HEK293 (cell line): ENCODE results near the gene MYOZ1.

ENCODE experiments used
- CTCF ChIA-PET: fragments of 350-600 bp; formaldehyde crosslinking; extraction: SDS; loops from one replicate; lab custom pipeline; 2021; ENCODE audit warnings: antibody characterized with exemption; lab: Yijun Ruan, JAX
- POLR2A ChIA-PET: fragments of 300-600 bp; formaldehyde crosslinking; extraction: SDS; loops from one replicate; lab custom pipeline; 2020; ENCODE audit warnings: antibody characterized with exemption, inconsistent platforms; lab: Yijun Ruan, JAX
- H3K27ac ChIP-seq: fragments of 200-500 bp; sonication (Bioruptor generic); 2 replicates; pipeline ENCODE4 v1.5.1; 2014; ENCODE audit warnings: low read depth, low read length, control low read depth, inconsistent platforms; ENCODE audit errors: extremely low read depth
- H3K36me3 ChIP-seq, 2 experiments: fragments of 200-500 bp in 1 of 2; sonication (Bioruptor generic) in 1 of 2; 1 replicate in 1 of 2; 2 replicates in 1 of 2; pipeline ENCODE4 v1.5.1; 2014 to 2017; ENCODE audit warnings: inconsistent platforms in 2 of 2, low read length in 2 of 2; ENCODE audit not compliant: control insufficient read depth in 2 of 2, insufficient read depth in 1 of 2
- H3K4me1 ChIP-seq: fragments of 200-500 bp; sonication (Bioruptor generic); 2 replicates; pipeline ENCODE4 v1.5.1; 2014; ENCODE audit warnings: mild to moderate bottlenecking, low read length, inconsistent platforms; ENCODE audit not compliant: control insufficient read depth, insufficient read depth
- H3K4me3 ChIP-seq: 2 replicates; pipeline ENCODE4 v1.5.1; 2011; ENCODE audit warnings: low read depth, mild to moderate bottlenecking, control low read depth, low read length, moderate library complexity
- H3K9me3 ChIP-seq: fragments of 200-500 bp; sonication (Bioruptor generic); 2 replicates; pipeline ENCODE4 v1.5.1; 2014; ENCODE audit warnings: low read depth, low read length, inconsistent platforms; ENCODE audit not compliant: control insufficient read depth, insufficient read depth
- EGR2 ChIP-seq: fragments of 450-650 bp; formaldehyde crosslinking; IDR thresholded peaks from 2 replicates; pipeline ENCODE4 v1.5.1; 2016; ENCODE audit warnings: low read depth, missing biosample characterization, missing genetic modification characterization
- IKZF3 ChIP-seq: fragments of 450-650 bp; IDR thresholded peaks from 2 replicates; pipeline ENCODE4 v1.5.0; 2018; ENCODE audit warnings: missing biosample characterization, mild to moderate bottlenecking, missing genetic modification characterization, moderate library complexity
- KLF7 ChIP-seq: fragments of 450-650 bp; formaldehyde crosslinking; IDR thresholded peaks from 2 replicates; pipeline ENCODE4 v1.5.1; 2016; ENCODE audit warnings: missing biosample characterization, missing genetic modification characterization, borderline replicate concordance
- PRDM10 ChIP-seq: fragments of 450-650 bp; formaldehyde crosslinking; IDR thresholded peaks from 2 replicates; pipeline ENCODE4 v1.5.1; 2016; ENCODE audit warnings: missing biosample characterization, missing genetic modification characterization
- TRIM28 ChIP-seq: IDR thresholded peaks from 2 replicates; pipeline ENCODE4 v1.6.1; 2011; ENCODE audit warnings: low read length, control low read depth, borderline replicate concordance
- ZBTB20 ChIP-seq: fragments of 450-650 bp; formaldehyde crosslinking; IDR thresholded peaks from 2 replicates; pipeline ENCODE4 v1.5.1; 2016; ENCODE audit warnings: missing biosample characterization, missing genetic modification characterization
- ZBTB48 ChIP-seq: fragments of 450-650 bp; formaldehyde crosslinking; IDR thresholded peaks from 2 replicates; pipeline ENCODE4 v1.5.1; 2016; ENCODE audit warnings: missing biosample characterization, missing genetic modification characterization
- ZNF140 ChIP-seq: fragments of 450-650 bp; formaldehyde crosslinking; IDR thresholded peaks from 2 replicates; pipeline ENCODE4 v1.5.1; 2016; ENCODE audit warnings: missing biosample characterization, missing genetic modification characterization
- ZNF214 ChIP-seq: fragments of 450-650 bp; formaldehyde crosslinking; IDR thresholded peaks from 2 replicates; pipeline ENCODE4 v1.5.1; 2017; ENCODE audit warnings: missing biosample characterization, mild to moderate bottlenecking, missing genetic modification characterization, borderline replicate concordance
- ZNF23 ChIP-seq: fragments of 450-650 bp; formaldehyde crosslinking; IDR thresholded peaks from 2 replicates; pipeline ENCODE4 v1.5.1; 2016; ENCODE audit warnings: missing biosample characterization, missing genetic modification characterization, borderline replicate concordance
- ZNF433 ChIP-seq: fragments of 450-650 bp; formaldehyde crosslinking; IDR thresholded peaks from 2 replicates; pipeline ENCODE4 v1.5.1; 2016; ENCODE audit warnings: missing biosample characterization, missing genetic modification characterization, low read depth
- ZNF530 ChIP-seq: fragments of 450-650 bp; formaldehyde crosslinking; IDR thresholded peaks from 2 replicates; pipeline ENCODE4 v1.5.1; 2016; ENCODE audit warnings: low read depth, missing biosample characterization, missing genetic modification characterization
- ZNF544 ChIP-seq: fragments of 450-650 bp; formaldehyde crosslinking; IDR thresholded peaks from 2 replicates; pipeline ENCODE4 v1.5.0; 2017; ENCODE audit warnings: missing biosample characterization, missing genetic modification characterization
- ZNF623 ChIP-seq: fragments of 450-650 bp; formaldehyde crosslinking; IDR thresholded peaks from 2 replicates; pipeline ENCODE4 v1.5.1; 2016; ENCODE audit warnings: missing biosample characterization, missing genetic modification characterization
- ZNF660 ChIP-seq: fragments of 450-650 bp; IDR thresholded peaks from 2 replicates; pipeline ENCODE4 v1.5.1; 2018; ENCODE audit warnings: missing biosample characterization, mild to moderate bottlenecking, missing genetic modification characterization
- ZNF704 ChIP-seq: fragments of 450-650 bp; formaldehyde crosslinking; IDR thresholded peaks from 2 replicates; pipeline ENCODE4 v1.5.1; 2016; ENCODE audit warnings: missing biosample characterization, missing genetic modification characterization
- ZNF777 ChIP-seq: fragments of 450-650 bp; formaldehyde crosslinking; IDR thresholded peaks from 2 replicates; pipeline ENCODE4 v1.5.1; 2017; ENCODE audit warnings: missing biosample characterization, missing genetic modification characterization, borderline replicate concordance
- ZXDB ChIP-seq: fragments of 450-650 bp; formaldehyde crosslinking; IDR thresholded peaks from 2 replicates; pipeline ENCODE4 v1.5.1; 2016; ENCODE audit warnings: missing biosample characterization, missing genetic modification characterization
- TF ChIP-seq, protein P1 (sequence below): fragments of 450-650 bp; formaldehyde crosslinking; IDR thresholded peaks from 2 replicates; pipeline ENCODE4 v1.5.1; 2016; ENCODE audit warnings: missing biosample characterization, missing genetic modification characterization
- TF ChIP-seq, protein P2 (sequence below): fragments of 450-650 bp; formaldehyde crosslinking; IDR thresholded peaks from 2 replicates; pipeline ENCODE4 v1.5.1; 2016; ENCODE audit warnings: missing biosample characterization, missing genetic modification characterization

The MYOZ1 gene

GRCh38 chr10:73597346-73597745 is 43.9 kb downstream of the MYOZ1 start:
- Histone ChIP-seq H3K27ac (no peak overlapping the region), H3K4me1 (peaks cover 2% of the 10 kb centered on the region; the same call in 1 of the 2 replicates), H3K9me3 (no peaks in the 10 kb centered on the region), H3K4me3 (no peak overlapping the region), H3K36me3 (no peaks in the 10 kb centered on the region)
- CTCF ChIA-PET: interaction anchor here (0.6 kb wide), 1 partner anchor 564 kb away, joined by 4 read pairs; no protein-coding TSS in a partner anchor
- TF ChIP-seq ZNF777: no peak
- TF ChIP-seq IKZF3 (tag by site-specific recombination): no peak
- TF ChIP-seq ZNF704 (tag by site-specific recombination): no peak
- TF ChIP-seq, protein P1, sequence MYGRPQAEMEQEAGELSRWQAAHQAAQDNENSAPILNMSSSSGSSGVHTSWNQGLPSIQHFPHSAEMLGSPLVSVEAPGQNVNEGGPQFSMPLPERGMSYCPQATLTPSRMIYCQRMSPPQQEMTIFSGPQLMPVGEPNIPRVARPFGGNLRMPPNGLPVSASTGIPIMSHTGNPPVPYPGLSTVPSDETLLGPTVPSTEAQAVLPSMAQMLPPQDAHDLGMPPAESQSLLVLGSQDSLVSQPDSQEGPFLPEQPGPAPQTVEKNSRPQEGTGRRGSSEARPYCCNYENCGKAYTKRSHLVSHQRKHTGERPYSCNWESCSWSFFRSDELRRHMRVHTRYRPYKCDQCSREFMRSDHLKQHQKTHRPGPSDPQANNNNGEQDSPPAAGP (tag by site-specific recombination): no peak
- TF ChIP-seq ZXDB (tag by site-specific recombination): no peak
- POLR2A ChIA-PET: no interaction called here

- Histone ChIP-seq H3K36me3 (no peaks in the 10 kb centered on the region), H3K4me1 (peaks cover 14% of the 10 kb centered on the region; the same call in 1 of the 2 replicates), H3K9me3 (no peaks in the 10 kb centered on the region), H3K4me3 (no peak overlapping the region)
- TF ChIP-seq ZNF140 (tag by site-specific recombination) (no peak), PRDM10 (tag by site-specific recombination) (no peak), ZNF214 (tag by site-specific recombination) (no peak), ZNF433 (tag by site-specific recombination) (no peak), ZNF530 (tag by site-specific recombination) (no peak), EGR2 (tag by site-specific recombination) (no peak), ZBTB20 (tag by site-specific recombination) (no peak), ZNF623 (no peak), ZBTB48 (no peak), ZNF23 (tag by site-specific recombination) (no peak), KLF7 (tag by site-specific recombination) (no peak), ZNF660 (tag by site-specific recombination) (no peak), ZNF544 (tag by site-specific recombination) (no peak), TRIM28 (no peak)
- TF ChIP-seq, protein P2, sequence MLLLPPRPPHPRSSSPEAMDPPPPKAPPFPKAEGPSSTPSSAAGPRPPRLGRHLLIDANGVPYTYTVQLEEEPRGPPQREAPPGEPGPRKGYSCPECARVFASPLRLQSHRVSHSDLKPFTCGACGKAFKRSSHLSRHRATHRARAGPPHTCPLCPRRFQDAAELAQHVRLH (tag by site-specific recombination): no peak
- TF ChIP-seq, all 188 proteins: peak for 0
- ChIA-PET CTCF (interaction anchor here (0.7 kb wide), 1 partner anchor 83 kb away, joined by 3 read pairs; no protein-coding TSS in a partner anchor), POLR2A (no interaction called here)
- no peak overlapping the region for H3K27ac ChIP-seq
Observed at GRCh38 chr10:73593812-73594211, 47.5 kb downstream of the MYOZ1 start.
